ENCODE results near the gene ABLIM2. TPM values are rescaled to one million over a fixed set of nuclear protein-coding genes. Genes with fewer than 3 reads are reported as not detected.

Gene ABLIM2
- total and polyA plus RNA-seq, 2 donors (not counting 1 experiment from before 2014, with no cell fraction given) = 3.3 to 79.0 TPM

DNA sequence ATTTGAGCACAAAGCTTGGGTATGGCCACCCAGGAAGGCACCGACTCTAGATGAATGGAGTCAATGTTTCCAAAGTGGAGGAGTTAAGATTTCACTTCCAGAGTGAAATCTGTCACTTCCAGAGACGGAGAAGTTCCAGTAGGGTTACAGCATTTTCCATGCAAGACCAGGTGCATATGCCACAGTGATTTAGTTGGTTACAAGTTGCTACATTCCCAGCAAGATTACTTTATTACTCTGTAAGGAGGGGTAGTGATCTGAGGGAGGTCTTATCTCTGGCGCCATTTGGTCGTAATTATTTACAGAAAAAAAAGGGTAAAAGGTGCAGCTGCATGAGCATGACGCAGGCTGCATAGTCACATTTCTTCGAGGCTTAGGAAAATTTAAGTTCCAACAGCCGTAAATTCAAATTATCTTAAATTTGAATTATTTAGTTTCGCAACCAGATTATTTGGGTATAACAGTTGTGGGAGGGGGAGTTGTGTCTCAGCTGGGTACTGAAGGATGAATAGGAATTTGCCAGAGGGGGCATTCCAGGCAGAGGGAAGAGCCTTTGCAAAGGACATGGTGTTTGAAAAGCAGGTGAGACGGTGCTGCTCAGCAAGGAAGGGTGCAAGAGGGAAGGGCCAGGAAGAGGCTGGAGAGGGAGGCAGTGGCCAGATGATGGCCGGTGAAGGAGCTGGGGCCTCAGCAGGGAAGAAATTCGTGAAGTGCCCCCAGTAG, 201.5 kb downstream of the ABLIM2 start:
- peaks cover 0 to 9% (median 0%) of the 10 kb centered on the region in 3 donors for H3K9me3 ChIP-seq (ENCODE audit: control extremely low read depth in 1 of 3, control insufficient read depth in 2 of 3, insufficient read depth in 1 of 3, low read length in 2 of 3)
- H3K4me1 ChIP-seq (ENCODE audit: control insufficient read depth in 2 of 2, insufficient read depth in 2 of 2, low read length in 2 of 2) = peaks cover 9% of the 10 kb centered on the region in 2 donors
- CTCF ChIA-PET = no interaction called here
- DNase-seq = no peak
- TF ChIP-seq EZH2 (IDR thresholded peaks at IDR 0.05; ENCODE audit: borderline replicate concordance, insufficient read depth, low read depth, low read length, poor library complexity, severe bottlenecking) = no peak
- TF ChIP-seq, protein P1, sequence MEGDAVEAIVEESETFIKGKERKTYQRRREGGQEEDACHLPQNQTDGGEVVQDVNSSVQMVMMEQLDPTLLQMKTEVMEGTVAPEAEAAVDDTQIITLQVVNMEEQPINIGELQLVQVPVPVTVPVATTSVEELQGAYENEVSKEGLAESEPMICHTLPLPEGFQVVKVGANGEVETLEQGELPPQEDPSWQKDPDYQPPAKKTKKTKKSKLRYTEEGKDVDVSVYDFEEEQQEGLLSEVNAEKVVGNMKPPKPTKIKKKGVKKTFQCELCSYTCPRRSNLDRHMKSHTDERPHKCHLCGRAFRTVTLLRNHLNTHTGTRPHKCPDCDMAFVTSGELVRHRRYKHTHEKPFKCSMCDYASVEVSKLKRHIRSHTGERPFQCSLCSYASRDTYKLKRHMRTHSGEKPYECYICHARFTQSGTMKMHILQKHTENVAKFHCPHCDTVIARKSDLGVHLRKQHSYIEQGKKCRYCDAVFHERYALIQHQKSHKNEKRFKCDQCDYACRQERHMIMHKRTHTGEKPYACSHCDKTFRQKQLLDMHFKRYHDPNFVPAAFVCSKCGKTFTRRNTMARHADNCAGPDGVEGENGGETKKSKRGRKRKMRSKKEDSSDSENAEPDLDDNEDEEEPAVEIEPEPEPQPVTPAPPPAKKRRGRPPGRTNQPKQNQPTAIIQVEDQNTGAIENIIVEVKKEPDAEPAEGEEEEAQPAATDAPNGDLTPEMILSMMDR (IDR thresholded peaks at IDR 0.05) = no peak
- intact Hi-C loops (cut with micrococcal nuclease) = no loop called here
- Mint-ChIP-seq H3K27ac (no peak overlapping the region), H3K4me1 (peaks cover 9% of the 10 kb centered on the region), H3K27me3 (peaks cover 28% of the 10 kb centered on the region), H3K9me3 (ENCODE audit: insufficient read depth) (no peaks in the 10 kb centered on the region), H3K4me3 (no peak overlapping the region)
- H3K27ac ChIP-seq (ENCODE audit: low read length in 2 of 2) = no peak overlapping the region
- H3K4me2 ChIP-seq (replicated peaks; ENCODE audit: low read depth, low read length, poor library complexity, severe bottlenecking) = no peak overlapping the region
- no peaks in the 10 kb centered on the region for H3K36me3 ChIP-seq (replicated peaks in 1 of 2; ENCODE audit: control extremely low read depth in 1 of 2, control insufficient read depth in 1 of 2, extremely low read depth in 1 of 2, insufficient read depth in 2 of 2, low read length in 1 of 2)
- no peak overlapping the region for H3K9ac ChIP-seq (ENCODE audit: low read length)
- no peak overlapping the region for H3K4me3 ChIP-seq (ENCODE audit: control extremely low read depth in 1 of 5, extremely low read depth in 1 of 5, insufficient read depth in 1 of 5, low read depth in 2 of 5, low read length in 4 of 5)
- no peaks in the 10 kb centered on the region for H4K20me1 ChIP-seq (ENCODE audit: control insufficient read depth, insufficient read depth, low read length, poor library complexity, severe bottlenecking)
- H3K27me3 ChIP-seq (replicated peaks in 1 of 4; ENCODE audit: control extremely low read depth in 1 of 4, control insufficient read depth in 3 of 4, insufficient read depth in 4 of 4, low read length in 3 of 4) = peaks cover 0 to 10% (median 0%) of the 10 kb centered on the region in 4 experiments
- no peaks in the 10 kb centered on the region for H3K79me2 ChIP-seq (ENCODE audit: control insufficient read depth, insufficient read depth, low read length)
- ATAC-seq (ENCODE audit: low read depth) = no peak
- no peak overlapping the region for H2AFZ ChIP-seq (ENCODE audit: insufficient read depth, low read depth, low read length, poor library complexity, severe bottlenecking)
- POLR2A ChIA-PET = no interaction called here
- 57% methylated on average over 7 of the region's 11 CpGs for WGBS (ENCODE audit: insufficient coverage)

DNA sequence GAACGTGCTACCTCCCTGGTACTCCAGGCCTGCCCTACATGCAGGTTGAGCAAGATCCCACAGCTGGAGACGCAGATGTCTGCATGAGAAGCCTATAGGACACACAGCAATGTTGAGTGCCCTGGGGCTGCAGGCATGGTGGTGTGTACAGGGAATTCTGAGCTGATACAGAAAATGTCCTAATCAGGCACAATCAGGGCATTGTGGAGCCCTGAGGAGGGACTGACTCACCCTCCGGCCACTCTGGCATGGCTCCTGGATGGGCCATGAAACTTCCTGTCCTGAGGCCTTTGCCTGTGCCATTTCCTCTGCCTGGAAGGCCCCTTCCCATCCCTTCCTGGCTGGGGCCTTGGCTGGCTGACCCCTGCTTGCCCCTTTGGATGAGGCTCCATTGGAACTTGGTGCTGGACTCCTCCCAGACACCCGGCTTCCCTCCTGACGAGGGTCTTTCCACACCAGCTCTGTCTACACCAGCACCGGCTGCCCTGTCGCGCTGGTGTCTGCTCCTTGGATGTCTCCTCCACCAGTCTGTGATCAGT, 202.3 kb downstream of the ABLIM2 start:
- Histone ChIP-seq H3K4me3 (ENCODE audit: control extremely low read depth in 1 of 5, extremely low read depth in 1 of 5, insufficient read depth in 1 of 5, low read depth in 2 of 5, low read length in 4 of 5) (no peak overlapping the region), H3K4me2 (replicated peaks; ENCODE audit: low read depth, low read length, poor library complexity, severe bottlenecking) (no peak overlapping the region), H3K9me3 (ENCODE audit: control extremely low read depth in 1 of 3, control insufficient read depth in 2 of 3, insufficient read depth in 1 of 3, low read length in 2 of 3) (peaks cover 0 to 9% (median 0%) of the 10 kb centered on the region in 3 donors), H3K4me1 (ENCODE audit: control insufficient read depth in 2 of 2, insufficient read depth in 2 of 2, low read length in 2 of 2) (peaks cover 9% of the 10 kb centered on the region in 2 donors), H4K20me1 (ENCODE audit: control insufficient read depth, insufficient read depth, low read length, poor library complexity, severe bottlenecking) (no peaks in the 10 kb centered on the region), H3K79me2 (ENCODE audit: control insufficient read depth, insufficient read depth, low read length) (no peaks in the 10 kb centered on the region), H3K9ac (ENCODE audit: low read length) (no peak overlapping the region), H3K27me3 (replicated peaks in 1 of 4; ENCODE audit: control extremely low read depth in 1 of 4, control insufficient read depth in 3 of 4, insufficient read depth in 4 of 4, low read length in 3 of 4) (peaks cover 0 to 10% (median 0%) of the 10 kb centered on the region in 4 experiments), H2AFZ (ENCODE audit: insufficient read depth, low read depth, low read length, poor library complexity, severe bottlenecking) (no peak overlapping the region), H3K36me3 (replicated peaks in 1 of 2; ENCODE audit: control extremely low read depth in 1 of 2, control insufficient read depth in 1 of 2, extremely low read depth in 1 of 2, insufficient read depth in 2 of 2, low read length in 1 of 2) (no peaks in the 10 kb centered on the region), H3K27ac (ENCODE audit: low read length in 2 of 2) (no peak overlapping the region)
- TF ChIP-seq EZH2 (IDR thresholded peaks at IDR 0.05; ENCODE audit: borderline replicate concordance, insufficient read depth, low read depth, low read length, poor library complexity, severe bottlenecking) = no peak
- TF ChIP-seq, protein P1 (IDR thresholded peaks at IDR 0.05) = no peak
- intact Hi-C loops (cut with micrococcal nuclease) = no loop called here
- H3K9me3 Mint-ChIP-seq (ENCODE audit: insufficient read depth) = no peaks in the 10 kb centered on the region
- DNase-seq (no peak), ATAC-seq (ENCODE audit: low read depth) (no peak)
- WGBS (ENCODE audit: insufficient coverage) = 75% methylated on average over 5 of the region's 8 CpGs
- POLR2A ChIA-PET = no interaction called here
- peaks cover 29% of the 10 kb centered on the region for H3K27me3 Mint-ChIP-seq
- H3K27ac Mint-ChIP-seq = no peak overlapping the region
- no peak overlapping the region for H3K4me3 Mint-ChIP-seq
- CTCF ChIA-PET = no interaction called here
- H3K4me1 Mint-ChIP-seq = peaks cover 9% of the 10 kb centered on the region
